Measurements from ENCODE around the gene SRRM3.
"Not testable (repeated sequence)": the region's sequence is repeated elsewhere in the genome, so short reads cannot be mapped to it uniquely, and the experiment has no call there.

SRRM3 gene

GRCh38 chr7:76201732-76202665 is at the start of gene SRRM3:
Gene SRRM3 (plus strand): TSS chr7:76201896. CDS start chr7:76235067, 33,171 bp downstream.
- peak within 1 kb of the TSS; percentile 27 for H3K4me3 ChIP-seq (ENCODE audit: low read depth, low read length)

- no peak overlapping the region for H3K4me3 ChIP-seq (ENCODE audit: low read depth, low read length)
Measured at GRCh38 chr7:76151932-76152331, 49.8 kb upstream of the SRRM3 start.

- not testable (repeated sequence) for H3K4me3 ChIP-seq (ENCODE audit: low read depth, low read length)
Measured at GRCh38 chr7:76153571-76154230, 48.0 kb upstream of the SRRM3 start.

- no peak overlapping the region for H3K4me3 ChIP-seq (ENCODE audit: low read depth, low read length)
Measured at GRCh38 chr7:76155938-76156337, 45.8 kb upstream of the SRRM3 start.

GRCh38 chr7:76156992-76157685 is 44.6 kb upstream of the SRRM3 start:
- H3K4me3 ChIP-seq (ENCODE audit: low read depth, low read length) = not testable (repeated sequence)

- not testable (repeated sequence) for H3K4me3 ChIP-seq (ENCODE audit: low read depth, low read length)
Measured at GRCh38 chr7:76158416-76158815, 43.3 kb upstream of the SRRM3 start.

- not testable (repeated sequence) for H3K4me3 ChIP-seq (ENCODE audit: low read depth, low read length)
Measured at GRCh38 chr7:76162416-76163170, 39.1 kb upstream of the SRRM3 start.

GRCh38 chr7:76163812-76164211 is 37.9 kb upstream of the SRRM3 start:
- not testable (repeated sequence) for H3K4me3 ChIP-seq (ENCODE audit: low read depth, low read length)

GRCh38 chr7:76165106-76165972 is 36.4 kb upstream of the SRRM3 start:
- H3K4me3 ChIP-seq (ENCODE audit: low read depth, low read length) = no peak overlapping the region

- no peak overlapping the region for H3K4me3 ChIP-seq (ENCODE audit: low read depth, low read length)
Measured at GRCh38 chr7:76165973-76166403, 35.7 kb upstream of the SRRM3 start.

GRCh38 chr7:76166404-76167255 is 35.1 kb upstream of the SRRM3 start:
- peak overlapping the region; percentile 65 for H3K4me3 ChIP-seq (ENCODE audit: low read depth, low read length)

- H3K4me3 ChIP-seq (ENCODE audit: low read depth, low read length) = no peak overlapping the region
Measured at GRCh38 chr7:76173566-76174205, 28.0 kb upstream of the SRRM3 start.

GRCh38 chr7:76176951-76177350 is 24.7 kb upstream of the SRRM3 start:
- not testable (repeated sequence) for H3K4me3 ChIP-seq (ENCODE audit: low read depth, low read length)

GRCh38 chr7:76179686-76180085 is 22.0 kb upstream of the SRRM3 start:
- H3K4me3 ChIP-seq (ENCODE audit: low read depth, low read length) = no peak overlapping the region

GRCh38 chr7:76182225-76182960 is 19.3 kb upstream of the SRRM3 start:
- H3K4me3 ChIP-seq (ENCODE audit: low read depth, low read length) = no peak overlapping the region

GRCh38 chr7:76185187-76185896 is 16.4 kb upstream of the SRRM3 start:
- H3K4me3 ChIP-seq (ENCODE audit: low read depth, low read length) = no peak overlapping the region

GRCh38 chr7:76187272-76187671 is 14.4 kb upstream of the SRRM3 start:
- no peak overlapping the region for H3K4me3 ChIP-seq (ENCODE audit: low read depth, low read length)

Measured in iPS-11a (cell line).